Measurements from ENCODE around the gene ORC1. TPM values are rescaled to one million over a fixed set of nuclear protein-coding genes. Genes with fewer than 3 reads are reported as not detected.

Gene ORC1
- total RNA-seq, 1 donor from 2014 or later: 1.7 TPM

GRCh38 chr1:52424813-52425212 lies 20.6 kb upstream of the ORC1 start:
- Histone ChIP-seq H3K27me3 (no peaks in the 10 kb centered on the region), H3K4me3 (no peak overlapping the region), H3K36me3 (peaks cover 0 to 17% of the 10 kb centered on the region in 2 donors), H3K4me1 (no peaks in the 10 kb centered on the region), H3K9me3 (no peaks in the 10 kb centered on the region), H3K27ac (no peak overlapping the region)
- intact Hi-C loops (cut with DNase I): no loop called here
- no peak for DNase-seq (ENCODE audit: extremely low spot score in 2 of 2)
- TF ChIP-seq POLR2A (IDR thresholded peaks at IDR 0.05) (no peak), CTCF (IDR thresholded peaks at IDR 0.05) (no peak), POLR2AphosphoS5 (IDR thresholded peaks at IDR 0.05; ENCODE audit: insufficient read depth in 1 of 2, low read depth in 1 of 2) (no peak)

GRCh38 chr1:52424231-52424636 lies 20.0 kb upstream of the ORC1 start:
- TF ChIP-seq CTCF (IDR thresholded peaks at IDR 0.05) (no peak), POLR2A (IDR thresholded peaks at IDR 0.05) (no peak), POLR2AphosphoS5 (IDR thresholded peaks at IDR 0.05; ENCODE audit: insufficient read depth in 1 of 2, low read depth in 1 of 2) (no peak)
- H3K4me3 ChIP-seq: no peak overlapping the region
- H3K27me3 ChIP-seq: no peaks in the 10 kb centered on the region
- H3K9me3 ChIP-seq: no peaks in the 10 kb centered on the region
- DNase-seq (ENCODE audit: extremely low spot score in 2 of 2): no peak
- no peak overlapping the region for H3K27ac ChIP-seq
- H3K4me1 ChIP-seq: no peaks in the 10 kb centered on the region
- intact Hi-C loops (cut with DNase I): no loop called here
- H3K36me3 ChIP-seq: peaks cover 0 to 15% of the 10 kb centered on the region in 2 donors

GRCh38 chr1:52423771-52424170 lies 19.5 kb upstream of the ORC1 start:
- TF ChIP-seq CTCF (IDR thresholded peaks at IDR 0.05) (no peak), POLR2A (IDR thresholded peaks at IDR 0.05) (no peak)
- no peak for DNase-seq (ENCODE audit: extremely low spot score in 2 of 2)
- Histone ChIP-seq H3K27ac (no peak overlapping the region), H3K36me3 (peaks cover 0 to 16% of the 10 kb centered on the region in 2 donors), H3K27me3 (no peaks in the 10 kb centered on the region), H3K9me3 (no peaks in the 10 kb centered on the region), H3K4me1 (no peaks in the 10 kb centered on the region), H3K4me3 (no peak overlapping the region)
- intact Hi-C loops (cut with DNase I): no loop called here

GRCh38 chr1:52423055-52423454 lies 18.8 kb upstream of the ORC1 start:
- no peak for DNase-seq (ENCODE audit: extremely low spot score in 2 of 2)
- Histone ChIP-seq H3K27ac (no peak overlapping the region), H3K4me3 (no peak overlapping the region), H3K36me3 (peaks cover 0 to 23% of the 10 kb centered on the region in 2 donors), H3K4me1 (no peaks in the 10 kb centered on the region), H3K9me3 (no peaks in the 10 kb centered on the region), H3K27me3 (no peaks in the 10 kb centered on the region)
- intact Hi-C loops (cut with DNase I): no loop called here
- TF ChIP-seq POLR2A (IDR thresholded peaks at IDR 0.05): no peak
- TF ChIP-seq CTCF (IDR thresholded peaks at IDR 0.05): no peak
- TF ChIP-seq POLR2AphosphoS5 (IDR thresholded peaks at IDR 0.05; ENCODE audit: insufficient read depth in 1 of 2, low read depth in 1 of 2): no peak

GRCh38 chr1:52420713-52421112 lies 16.5 kb upstream of the ORC1 start:
- Histone ChIP-seq H3K4me3 (no peak overlapping the region), H3K4me1 (no peaks in the 10 kb centered on the region), H3K36me3 (peaks cover 0 to 44% of the 10 kb centered on the region in 2 donors), H3K27me3 (no peaks in the 10 kb centered on the region), H3K27ac (no peak overlapping the region), H3K9me3 (no peaks in the 10 kb centered on the region)
- TF ChIP-seq POLR2A (IDR thresholded peaks at IDR 0.05) (no peak), CTCF (IDR thresholded peaks at IDR 0.05) (no peak), POLR2AphosphoS5 (IDR thresholded peaks at IDR 0.05; ENCODE audit: insufficient read depth in 1 of 2, low read depth in 1 of 2) (no peak)
- DNase-seq (ENCODE audit: extremely low spot score in 2 of 2): no peak
- intact Hi-C loops (cut with DNase I): no loop called here
